ENCODE measurements around the gene IL12RB1. TPM values are rescaled to one million over a fixed set of nuclear protein-coding genes. Genes with fewer than 3 reads are reported as not detected.
"Not testable (repeated sequence)": the region's sequence is repeated elsewhere in the genome, so short reads cannot be mapped to it uniquely, and the experiment has no call there.

Gene IL12RB1
- total and polyA plus RNA-seq, 8 donors, result 0.33 to 5.4 (median 0.55) TPM

GRCh38 chr19:18108897-18109296 is 22.2 kb upstream of the IL12RB1 start:
- Histone ChIP-seq H3K27ac (peak overlapping the region in 1 of 2 donors; percentile 86), H3K36me3 (peaks cover 0 to 8% of the 10 kb centered on the region in 2 donors), H3K9me3 (no peaks in the 10 kb centered on the region), H3K27me3 (peaks cover 0 to 19% of the 10 kb centered on the region in 2 donors), H3K4me3 (peak overlapping the region in 1 of 2 donors; percentile 74), H3K4me1 (peaks cover 10 to 71% of the 10 kb centered on the region in 2 donors)
- intact Hi-C loops (cut with DNase I), result no loop called here
- ATAC-seq (no peak), DNase-seq (no peak)
- no peak for TF ChIP-seq CTCF (IDR thresholded peaks at IDR 0.05)

GRCh38 chr19:18107235-18107634 is 20.5 kb upstream of the IL12RB1 start:
- peaks cover 12 to 60% of the 10 kb centered on the region in 2 donors for H3K4me1 ChIP-seq
- H3K9me3 ChIP-seq, result no peaks in the 10 kb centered on the region
- H3K36me3 ChIP-seq, result no peaks in the 10 kb centered on the region
- no peak for ATAC-seq
- H3K27ac ChIP-seq, result peak overlapping the region in 1 of 2 donors; percentile 33
- DNase-seq, result no peak
- H3K4me3 ChIP-seq, result no peak overlapping the region
- intact Hi-C loops (cut with DNase I), result no loop called here
- peaks cover 0 to 19% of the 10 kb centered on the region in 2 donors for H3K27me3 ChIP-seq
- TF ChIP-seq CTCF (IDR thresholded peaks at IDR 0.05), result no peak

- intact Hi-C loops (cut with DNase I); H3K4me3 ChIP-seq; H3K9me3 ChIP-seq; H3K27ac ChIP-seq; ATAC-seq; DNase-seq; H3K36me3 ChIP-seq: not testable (repeated sequence)
- peaks cover 0 to 17% of the 10 kb centered on the region in 2 donors for H3K27me3 ChIP-seq
- peaks cover 8 to 40% of the 10 kb centered on the region in 2 donors for H3K4me1 ChIP-seq
Observed at GRCh38 chr19:18105259-18105658, 18.5 kb upstream of the IL12RB1 start.

GRCh38 chr19:18104793-18105131 is 18.0 kb upstream of the IL12RB1 start:
- Histone ChIP-seq H3K36me3 (no peaks in the 10 kb centered on the region), H3K27me3 (peaks cover 0 to 17% of the 10 kb centered on the region in 2 donors), H3K4me3 (peak overlapping the region; percentile 19 to 37), H3K9me3 (no peaks in the 10 kb centered on the region), H3K27ac (peak overlapping the region in 1 of 2 donors; percentile 50), H3K4me1 (peaks cover 8 to 37% of the 10 kb centered on the region in 2 donors)
- no peak for ATAC-seq
- TF ChIP-seq CTCF (IDR thresholded peaks at IDR 0.05), result no peak
- intact Hi-C loops (cut with DNase I), result no loop called here
- DNase-seq, result no peak

GRCh38 chr19:18102916-18103542 is 16.3 kb upstream of the IL12RB1 start:
- Histone ChIP-seq H3K27ac (no peak overlapping the region), H3K36me3 (no peaks in the 10 kb centered on the region), H3K27me3 (peaks cover 0 to 30% of the 10 kb centered on the region in 2 donors), H3K4me3 (no peak overlapping the region), H3K4me1 (peaks cover 11 to 35% of the 10 kb centered on the region in 2 donors), H3K9me3 (no peaks in the 10 kb centered on the region)
- no peak for TF ChIP-seq CTCF (IDR thresholded peaks at IDR 0.05)
- DNase-seq (no peak), ATAC-seq (no peak)
- intact Hi-C loops (cut with DNase I), result no loop called here

- Histone ChIP-seq H3K4me1 (peaks cover 13 to 37% of the 10 kb centered on the region in 2 donors), H3K9me3 (no peaks in the 10 kb centered on the region), H3K27ac (no peak overlapping the region), H3K27me3 (peaks cover 0 to 34% of the 10 kb centered on the region in 2 donors), H3K4me3 (no peak overlapping the region), H3K36me3 (no peaks in the 10 kb centered on the region)
- ATAC-seq, result no peak
- intact Hi-C loops (cut with DNase I), result no loop called here
- no peak for DNase-seq
- TF ChIP-seq CTCF (IDR thresholded peaks at IDR 0.05), result no peak
Observed at GRCh38 chr19:18101268-18101667, 14.5 kb upstream of the IL12RB1 start.

All from left lung (tissue), 10 donors.